ENCODE results near the gene TMPRSS12.
"Not testable (repeated sequence)": the region's sequence is repeated elsewhere in the genome, so short reads cannot be mapped to it uniquely, and the experiment has no call there.

The TMPRSS12 gene

GRCh38 chr12:50859621-50860310 is 17.0 kb downstream of the TMPRSS12 start:
- no peak for DNase-seq (ENCODE audit: low read depth)

DNA sequence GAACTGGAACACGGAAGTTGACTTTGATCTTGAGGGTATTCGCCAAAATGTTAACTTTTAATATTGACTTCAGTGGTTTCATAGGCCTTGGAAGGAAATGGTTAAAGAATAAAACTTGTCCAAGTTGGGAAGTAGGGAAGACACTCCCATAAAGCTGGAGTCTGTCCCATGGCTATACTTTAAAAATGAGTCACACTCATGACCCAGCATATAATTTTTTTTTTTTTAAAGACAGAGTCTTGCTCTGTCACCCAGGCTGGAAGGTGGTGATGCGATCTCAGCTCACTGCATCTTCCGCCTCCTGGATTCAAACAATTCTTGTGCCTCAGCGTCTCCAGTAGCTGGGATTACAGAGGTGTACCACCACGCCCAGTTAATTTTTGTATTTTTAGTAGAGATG is 19.6 kb downstream of the TMPRSS12 start:
- no peak for DNase-seq (ENCODE audit: low read depth)

GRCh38 chr12:50865266-50865665 is 22.5 kb downstream of the TMPRSS12 start:
- no peak for DNase-seq (ENCODE audit: low read depth)

GRCh38 chr12:50868881-50869280 is 26.2 kb downstream of the TMPRSS12 start:
- not testable (repeated sequence) for DNase-seq (ENCODE audit: low read depth)

DNA sequence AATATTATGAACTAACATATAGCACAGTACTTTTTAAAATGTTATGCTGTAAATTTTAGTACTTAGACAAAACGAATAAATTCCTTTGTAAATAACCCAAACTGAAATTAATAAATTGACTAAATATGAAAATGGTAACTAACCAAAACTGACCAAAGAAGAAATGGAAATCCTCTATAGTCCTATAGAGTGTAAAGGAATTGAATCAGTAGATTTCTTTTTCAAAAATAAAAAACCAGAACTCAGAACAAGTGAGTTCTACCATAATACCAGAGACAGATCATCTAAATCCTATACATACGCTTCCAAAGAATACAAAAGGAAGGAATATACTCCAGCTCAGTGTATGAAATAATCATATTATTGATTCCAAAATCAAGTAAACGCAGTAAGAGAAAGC is 39.8 kb downstream of the TMPRSS12 start:
- no peak for DNase-seq (ENCODE audit: low read depth)

- DNase-seq (ENCODE audit: low read depth), result no peak
Measured at GRCh38 chr12:50887191-50887590, 44.5 kb downstream of the TMPRSS12 start.

GRCh38 chr12:50888666-50889065 is 45.9 kb downstream of the TMPRSS12 start:
- DNase-seq (ENCODE audit: low read depth), result no peak

DNA sequence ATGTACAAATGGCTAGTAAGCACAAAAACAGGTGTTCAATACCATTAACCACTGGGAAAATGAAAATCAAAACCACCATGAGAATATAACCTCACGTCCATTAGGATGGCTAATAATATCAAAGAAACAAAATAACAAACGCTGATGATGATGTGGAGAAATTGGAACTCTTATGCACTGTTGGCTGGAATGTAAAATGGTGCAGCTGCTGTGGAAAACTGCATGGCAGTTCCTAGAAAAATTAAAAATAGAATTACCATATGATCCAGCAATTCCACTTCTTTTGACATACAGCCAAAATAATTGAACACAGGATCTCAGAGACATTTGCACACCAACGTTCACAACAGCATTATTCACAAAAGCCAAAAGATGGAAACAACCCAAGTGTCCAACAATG is 51.5 kb downstream of the TMPRSS12 start:
- no peak for DNase-seq (ENCODE audit: low read depth)

DNA sequence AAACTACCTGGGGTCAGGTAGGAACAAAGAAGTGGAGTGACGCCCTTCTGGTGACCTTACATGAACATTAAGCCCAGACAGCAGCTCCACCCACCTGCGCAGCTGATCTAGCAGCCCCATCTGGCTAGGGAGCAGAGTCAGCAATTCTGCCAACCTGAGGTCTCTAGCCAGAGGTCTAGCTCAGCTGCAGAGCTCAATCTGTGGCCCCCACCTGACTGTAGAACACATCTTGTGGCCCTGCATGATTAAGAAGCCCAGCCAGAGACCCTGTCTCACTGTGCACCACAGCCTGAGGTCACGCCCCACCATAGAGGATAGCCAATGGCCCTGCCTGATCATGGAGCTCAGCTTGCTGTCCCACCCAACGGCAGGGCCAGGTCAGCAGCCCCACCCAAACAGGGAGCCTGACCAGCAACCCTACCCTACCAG is 59.0 kb downstream of the TMPRSS12 start:
- DNase-seq (ENCODE audit: low read depth), result no peak

DNA sequence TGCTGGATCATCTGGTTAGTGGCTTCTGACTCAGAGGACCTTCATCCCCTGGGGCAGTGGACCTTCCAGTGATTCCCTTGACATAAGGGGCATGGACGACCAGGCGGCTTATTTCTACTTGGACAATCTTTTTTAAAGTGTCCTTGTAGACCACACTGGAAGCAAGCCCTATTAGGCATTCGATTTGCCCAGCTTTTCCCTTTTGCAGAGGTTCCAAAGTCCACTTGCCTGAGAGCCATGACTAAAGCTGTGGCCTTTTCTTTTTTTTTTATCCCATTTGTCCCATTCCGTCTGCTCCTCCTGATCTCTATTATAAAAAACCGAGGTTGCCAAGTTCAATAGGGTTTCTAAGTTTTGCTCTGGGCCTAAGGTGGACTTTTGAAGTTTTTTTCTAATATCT is 65.8 kb downstream of the TMPRSS12 start:
- DNase-seq (ENCODE audit: low read depth), result not testable (repeated sequence)

DNA sequence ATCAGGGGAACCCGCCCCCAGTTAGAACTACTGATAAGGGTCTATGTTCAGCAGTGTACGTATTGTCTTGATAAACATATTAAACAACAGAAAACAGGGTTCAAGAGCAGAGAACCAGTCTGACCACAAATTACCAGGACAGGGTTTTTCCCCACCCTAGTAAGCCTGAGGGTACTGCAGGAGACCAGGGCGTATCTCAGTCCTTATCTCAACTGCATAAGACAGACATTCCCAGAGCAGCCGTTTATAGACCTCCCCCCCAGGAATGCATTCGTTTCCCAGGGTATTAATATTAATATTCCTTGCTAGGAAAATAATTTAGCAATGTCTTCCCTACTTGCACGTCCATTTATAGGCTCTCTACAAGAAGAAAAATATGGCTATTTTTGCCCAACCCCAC is 69.6 kb downstream of the TMPRSS12 start:
- not testable (repeated sequence) for DNase-seq (ENCODE audit: low read depth)

- no peak for DNase-seq (ENCODE audit: low read depth)
Measured at GRCh38 chr12:50913224-50913623, 70.5 kb downstream of the TMPRSS12 start.

DNA sequence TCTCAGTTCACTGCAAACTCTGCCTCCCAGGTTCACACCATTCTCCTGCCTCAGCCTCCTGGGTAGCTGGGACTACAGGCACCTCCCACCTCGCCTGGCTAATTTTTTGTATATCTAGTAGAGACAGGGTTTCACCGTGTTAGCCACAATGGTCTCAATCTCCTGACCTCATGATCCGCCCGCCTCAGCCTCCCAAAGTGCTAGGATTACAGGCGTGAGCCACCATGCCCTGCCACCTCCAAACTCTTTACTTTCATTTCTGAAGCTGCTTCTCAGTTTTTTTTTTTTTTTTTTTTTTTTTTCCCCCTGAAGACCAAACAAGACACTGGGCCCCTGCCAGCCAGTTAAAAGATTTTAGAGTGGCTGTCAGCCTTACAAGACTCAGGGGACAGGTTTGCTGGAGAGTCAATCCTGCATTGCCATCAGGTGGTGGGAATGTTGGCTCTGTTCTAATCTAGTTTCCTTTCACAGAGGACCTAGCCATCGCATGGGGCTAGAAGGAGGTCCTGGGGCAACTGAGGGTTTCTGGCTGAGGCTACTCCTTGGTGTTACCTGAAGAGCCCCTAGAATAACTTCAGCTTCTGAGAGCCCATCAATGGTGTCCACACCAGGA is 72.3 kb downstream of the TMPRSS12 start:
- DNase-seq (ENCODE audit: low read depth), result no peak

GRCh38 chr12:50916292-50916691 is 73.6 kb downstream of the TMPRSS12 start:
- no peak for DNase-seq (ENCODE audit: low read depth)

DNA sequence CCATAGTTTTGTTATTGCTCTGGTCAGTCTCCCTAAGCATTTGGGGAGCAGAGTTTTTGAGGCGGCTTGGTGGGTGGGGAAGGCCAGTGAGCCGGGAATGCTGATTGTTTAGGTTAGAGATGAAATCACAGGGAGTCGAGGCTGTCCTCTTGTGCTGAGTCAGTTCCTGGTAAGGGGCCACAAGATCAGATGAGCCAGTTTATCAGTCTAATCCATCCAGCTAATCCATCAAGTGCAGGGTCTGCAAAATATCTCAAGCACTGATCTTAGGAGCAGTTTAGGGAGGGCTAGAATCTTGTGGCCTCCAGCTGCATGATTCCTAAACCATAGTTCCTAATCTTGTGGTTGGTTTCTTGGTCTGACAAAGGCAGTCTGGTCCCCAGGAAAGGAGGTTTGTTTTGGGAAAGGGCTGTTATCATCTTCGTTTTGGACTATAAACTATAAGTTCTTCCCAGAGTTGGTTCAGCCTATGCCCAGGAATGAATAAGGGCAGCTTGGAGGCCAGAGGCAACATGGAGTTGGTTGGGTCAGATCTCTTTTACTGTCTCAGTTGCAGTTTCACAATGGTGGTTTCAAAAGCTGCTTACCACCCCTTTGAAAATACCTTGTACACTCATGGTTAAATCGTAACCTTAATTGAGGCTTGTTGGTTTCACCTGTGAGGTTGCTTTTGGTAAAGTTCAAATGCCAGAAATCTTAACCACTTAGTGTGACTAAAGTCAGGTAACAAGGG is 76.0 kb downstream of the TMPRSS12 start:
- DNase-seq (ENCODE audit: low read depth), result no peak

GRCh38 chr12:50922820-50923219 is 80.1 kb downstream of the TMPRSS12 start:
- DNase-seq (ENCODE audit: low read depth), result no peak

GRCh38 chr12:50923361-50924130 is 80.8 kb downstream of the TMPRSS12 start:
- no peak for DNase-seq (ENCODE audit: low read depth)

- no peak for DNase-seq (ENCODE audit: low read depth)
Measured at GRCh38 chr12:50924131-50924438, 81.4 kb downstream of the TMPRSS12 start.

- peak; percentile 2 for DNase-seq (ENCODE audit: low read depth)
Measured at GRCh38 chr12:50924439-50925341, 82.0 kb downstream of the TMPRSS12 start.

DNA sequence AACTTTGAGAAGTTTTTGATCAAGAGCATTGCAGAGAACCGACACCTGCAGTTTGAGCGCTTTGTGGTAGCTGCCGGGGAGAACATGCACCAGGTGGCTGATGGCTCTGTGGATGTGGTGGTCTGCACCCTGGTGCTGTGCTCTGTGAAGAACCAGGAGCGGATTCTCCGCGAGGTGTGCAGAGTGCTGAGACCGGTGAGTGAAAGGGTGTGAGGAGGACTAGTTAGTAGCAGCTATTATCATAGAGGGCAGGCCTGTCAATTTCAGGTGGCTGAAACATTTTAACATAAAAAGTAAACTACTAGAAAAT is 82.6 kb downstream of the TMPRSS12 start:
- DNase-seq (ENCODE audit: low read depth), result no peak

GRCh38 chr12:50925920-50926319 is 83.2 kb downstream of the TMPRSS12 start:
- DNase-seq (ENCODE audit: low read depth), result no peak

GRCh38 chr12:50926415-50926814 is 83.7 kb downstream of the TMPRSS12 start:
- no peak for DNase-seq (ENCODE audit: low read depth)

All from stimulated activated CD8-positive, alpha-beta memory T cell treated with anti-CD3 and anti-CD28 coated beads, Interleukin-4, amount 100 ng/mL, for 24 hours (primary cell).